ENCODE results near the gene C1QTNF9. TPM values are rescaled to one million over a fixed set of nuclear protein-coding genes. Genes with fewer than 3 reads are reported as not detected.
"Not testable (repeated sequence)": the region's sequence is repeated elsewhere in the genome, so short reads cannot be mapped to it uniquely, and the experiment has no call there.

C1QTNF9 gene
- total RNA-seq, 2 experiments from 2014 or later, result not detected

GRCh38 chr13:24339937-24340607 is 30.7 kb downstream of the C1QTNF9 start:
- CTCF ChIA-PET, result no interaction called here
- H3K27ac Mint-ChIP-seq, result no peak overlapping the region
- POLR2A ChIA-PET, result no interaction called here

GRCh38 chr13:24340608-24340955 is 31.2 kb downstream of the C1QTNF9 start:
- no peaks in the 10 kb centered on the region for H3K36me3 Mint-ChIP-seq (ENCODE audit: low read depth)
- no peak overlapping the region for H3K4me3 Mint-ChIP-seq
- CTCF ChIA-PET, result no interaction called here
- peaks cover 17% of the 10 kb centered on the region for H3K27me3 Mint-ChIP-seq
- POLR2A ChIA-PET, result no interaction called here
- H3K27ac Mint-ChIP-seq, result no peak overlapping the region
- H3K4me1 Mint-ChIP-seq, result no peaks in the 10 kb centered on the region
- DNase-seq, result no peak
- no peaks in the 10 kb centered on the region for H3K9me3 Mint-ChIP-seq

More at GRCh38 chr13:24339937-24340607, 30.7 kb downstream of the C1QTNF9 start:
- no peak for DNase-seq
- Mint-ChIP-seq H3K9me3 (no peaks in the 10 kb centered on the region), H3K27me3 (peaks cover 17% of the 10 kb centered on the region), H3K36me3 (ENCODE audit: low read depth) (no peaks in the 10 kb centered on the region), H3K4me1 (no peaks in the 10 kb centered on the region), H3K4me3 (no peak overlapping the region)

- Mint-ChIP-seq H3K4me1 (no peaks in the 10 kb centered on the region), H3K9me3 (no peaks in the 10 kb centered on the region), H3K36me3 (ENCODE audit: low read depth) (no peaks in the 10 kb centered on the region)
These were observed 32.1 kb downstream of the C1QTNF9 start for GRCh38 chr13:24341439-24341838.

GRCh38 chr13:24348385-24348784 is 39.0 kb downstream of the C1QTNF9 start:
- ChIA-PET CTCF (no interaction called here), POLR2A (no interaction called here)
- no peaks in the 10 kb centered on the region for H3K36me3 Mint-ChIP-seq (ENCODE audit: low read depth)
- no peak for DNase-seq
- H3K27me3 Mint-ChIP-seq, result peaks cover 11% of the 10 kb centered on the region
- H3K4me1 Mint-ChIP-seq, result no peaks in the 10 kb centered on the region
- H3K4me3 Mint-ChIP-seq, result no peak overlapping the region
- H3K27ac Mint-ChIP-seq, result no peak overlapping the region
- H3K9me3 Mint-ChIP-seq, result no peaks in the 10 kb centered on the region

More at GRCh38 chr13:24341439-24341838, 32.1 kb downstream of the C1QTNF9 start:
- DNase-seq, result no peak
- Mint-ChIP-seq H3K27ac (no peak overlapping the region), H3K27me3 (peaks cover 17% of the 10 kb centered on the region), H3K4me3 (no peak overlapping the region)
- ChIA-PET CTCF (interaction anchor here (0.7 kb wide), 1 partner anchor 315 kb away, joined by 3 read pairs; no protein-coding TSS in a partner anchor), POLR2A (no interaction called here)

GRCh38 chr13:24348797-24349515 is 39.6 kb downstream of the C1QTNF9 start:
- Mint-ChIP-seq H3K9me3 (no peaks in the 10 kb centered on the region), H3K27me3 (peaks cover 9% of the 10 kb centered on the region), H3K36me3 (ENCODE audit: low read depth) (no peaks in the 10 kb centered on the region), H3K27ac (no peak overlapping the region), H3K4me3 (no peak overlapping the region), H3K4me1 (no peaks in the 10 kb centered on the region)
- no peak for DNase-seq
- ChIA-PET CTCF (no interaction called here), POLR2A (no interaction called here)

GRCh38 chr13:24349778-24350664 is 40.6 kb downstream of the C1QTNF9 start:
- H3K4me1 Mint-ChIP-seq; H3K36me3 Mint-ChIP-seq (ENCODE audit: low read depth); H3K9me3 Mint-ChIP-seq; H3K4me3 Mint-ChIP-seq; POLR2A ChIA-PET; H3K27ac Mint-ChIP-seq; DNase-seq; H3K27me3 Mint-ChIP-seq; CTCF ChIA-PET: not testable (repeated sequence)

- Mint-ChIP-seq H3K4me1 (no peaks in the 10 kb centered on the region), H3K27me3 (no peaks in the 10 kb centered on the region), H3K4me3 (no peak overlapping the region), H3K9me3 (no peaks in the 10 kb centered on the region), H3K27ac (no peak overlapping the region), H3K36me3 (ENCODE audit: low read depth) (no peaks in the 10 kb centered on the region)
- DNase-seq, result no peak
- ChIA-PET POLR2A (no interaction called here), CTCF (no interaction called here)
These were observed 42.0 kb downstream of the C1QTNF9 start for GRCh38 chr13:24351423-24351822.

- POLR2A ChIA-PET, result no interaction called here
- DNase-seq, result no peak
These were observed 44.4 kb downstream of the C1QTNF9 start for GRCh38 chr13:24353736-24354135.

GRCh38 chr13:24355103-24355502 is 45.7 kb downstream of the C1QTNF9 start:
- no peaks in the 10 kb centered on the region for H3K36me3 Mint-ChIP-seq (ENCODE audit: low read depth)
- no peak for DNase-seq
- no peak overlapping the region for H3K4me3 Mint-ChIP-seq
- H3K9me3 Mint-ChIP-seq, result no peaks in the 10 kb centered on the region
- ChIA-PET CTCF (no interaction called here), POLR2A (no interaction called here)
- H3K4me1 Mint-ChIP-seq, result no peaks in the 10 kb centered on the region
- no peaks in the 10 kb centered on the region for H3K27me3 Mint-ChIP-seq
- no peak overlapping the region for H3K27ac Mint-ChIP-seq

More at GRCh38 chr13:24353736-24354135, 44.4 kb downstream of the C1QTNF9 start:
- no peaks in the 10 kb centered on the region for H3K4me1 Mint-ChIP-seq
- H3K4me3 Mint-ChIP-seq, result no peak overlapping the region
- no peaks in the 10 kb centered on the region for H3K27me3 Mint-ChIP-seq
- no peaks in the 10 kb centered on the region for H3K36me3 Mint-ChIP-seq (ENCODE audit: low read depth)
- H3K27ac Mint-ChIP-seq, result no peak overlapping the region
- CTCF ChIA-PET, result no interaction called here
- H3K9me3 Mint-ChIP-seq, result no peaks in the 10 kb centered on the region

- H3K4me3 Mint-ChIP-seq, result no peak overlapping the region
- POLR2A ChIA-PET, result no interaction called here
- DNase-seq, result no peak
These were observed 46.9 kb downstream of the C1QTNF9 start for GRCh38 chr13:24356270-24356669.

GRCh38 chr13:24356837-24357236 is 47.5 kb downstream of the C1QTNF9 start:
- ChIA-PET POLR2A (no interaction called here), CTCF (no interaction called here)
- Mint-ChIP-seq H3K4me3 (no peak overlapping the region), H3K36me3 (ENCODE audit: low read depth) (no peaks in the 10 kb centered on the region), H3K27me3 (no peaks in the 10 kb centered on the region), H3K27ac (no peak overlapping the region), H3K9me3 (no peaks in the 10 kb centered on the region), H3K4me1 (no peaks in the 10 kb centered on the region)
- no peak for DNase-seq

More at GRCh38 chr13:24356270-24356669, 46.9 kb downstream of the C1QTNF9 start:
- Mint-ChIP-seq H3K4me1 (no peaks in the 10 kb centered on the region), H3K36me3 (ENCODE audit: low read depth) (no peaks in the 10 kb centered on the region), H3K27ac (no peak overlapping the region), H3K27me3 (no peaks in the 10 kb centered on the region), H3K9me3 (no peaks in the 10 kb centered on the region)
- CTCF ChIA-PET, result no interaction called here

- CTCF ChIA-PET, result no interaction called here
- POLR2A ChIA-PET, result no interaction called here
- Mint-ChIP-seq H3K27me3 (no peaks in the 10 kb centered on the region), H3K27ac (no peak overlapping the region), H3K36me3 (ENCODE audit: low read depth) (no peaks in the 10 kb centered on the region), H3K9me3 (no peaks in the 10 kb centered on the region), H3K4me1 (no peaks in the 10 kb centered on the region), H3K4me3 (no peak overlapping the region)
- no peak for DNase-seq
These were observed 48.4 kb downstream of the C1QTNF9 start for GRCh38 chr13:24357756-24358155.

- H3K36me3 Mint-ChIP-seq (ENCODE audit: low read depth); H3K27ac Mint-ChIP-seq; POLR2A ChIA-PET; H3K4me1 Mint-ChIP-seq; DNase-seq; H3K27me3 Mint-ChIP-seq; H3K9me3 Mint-ChIP-seq; CTCF ChIA-PET; H3K4me3 Mint-ChIP-seq: not testable (repeated sequence)
These were observed 49.5 kb downstream of the C1QTNF9 start for GRCh38 chr13:24358836-24359235.
